H1 (cell line): ENCODE measurements around the gene SEMA4D. TPM values are rescaled to one million over a fixed set of nuclear protein-coding genes. Genes with fewer than 3 reads are reported as not detected.

ENCODE experiments used
- E2F6 ChIP-seq: IDR thresholded peaks from 2 replicates; pipeline ENCODE4 v1.6.1; 2012; ENCODE audit warnings: inconsistent platforms
- GABPA ChIP-seq: IDR thresholded peaks from 2 replicates; pipeline ENCODE4 v1.6.1; 2011; ENCODE audit warnings: mild to moderate bottlenecking, low read length, moderate library complexity, borderline replicate concordance; ENCODE audit not compliant: insufficient read depth
- RXRA ChIP-seq: IDR thresholded peaks from 2 replicates; pipeline ENCODE4 v1.6.1; 2011; ENCODE audit warnings: low read depth, mild to moderate bottlenecking, low read length, moderate library complexity; ENCODE audit not compliant: insufficient read depth
- polyA plus RNA-seq, 7 experiments: library from polyadenylated mRNA; depleted of rRNA in 3 of 7; stranded (reverse) in 5 of 7; unstranded in 2 of 7; fragments of >200 nt in 5 of 7; fragments of 200-250 nt in 2 of 7; gene quantifications; 1 replicate in 5 of 7; 2 replicates in 1 of 7; 4 replicates in 1 of 7; pipeline versions ENCODE4 v1.2.1 to v1.2.3, GENCODE V29; 2011 to 2013; ENCODE audit warnings: missing spikeins in 2 of 7, mixed read lengths in 2 of 7
- total RNA-seq: library from RNA; stranded (reverse); fragmentation: NEBNext Ultra II Directional; extraction: Animal tissue kit (Norgen Biotek cat#: 25700); gene quantifications from 2 replicates; pipeline ENCODE4 v1.2.1, GENCODE V29; 2021

SEMA4D gene
- total and polyA plus RNA-seq, 2 of the 8 experiments (the other 6 are each of a cell fraction or from before 2014, with no cell fraction given), result 21.0 to 70.4 TPM

DNA sequence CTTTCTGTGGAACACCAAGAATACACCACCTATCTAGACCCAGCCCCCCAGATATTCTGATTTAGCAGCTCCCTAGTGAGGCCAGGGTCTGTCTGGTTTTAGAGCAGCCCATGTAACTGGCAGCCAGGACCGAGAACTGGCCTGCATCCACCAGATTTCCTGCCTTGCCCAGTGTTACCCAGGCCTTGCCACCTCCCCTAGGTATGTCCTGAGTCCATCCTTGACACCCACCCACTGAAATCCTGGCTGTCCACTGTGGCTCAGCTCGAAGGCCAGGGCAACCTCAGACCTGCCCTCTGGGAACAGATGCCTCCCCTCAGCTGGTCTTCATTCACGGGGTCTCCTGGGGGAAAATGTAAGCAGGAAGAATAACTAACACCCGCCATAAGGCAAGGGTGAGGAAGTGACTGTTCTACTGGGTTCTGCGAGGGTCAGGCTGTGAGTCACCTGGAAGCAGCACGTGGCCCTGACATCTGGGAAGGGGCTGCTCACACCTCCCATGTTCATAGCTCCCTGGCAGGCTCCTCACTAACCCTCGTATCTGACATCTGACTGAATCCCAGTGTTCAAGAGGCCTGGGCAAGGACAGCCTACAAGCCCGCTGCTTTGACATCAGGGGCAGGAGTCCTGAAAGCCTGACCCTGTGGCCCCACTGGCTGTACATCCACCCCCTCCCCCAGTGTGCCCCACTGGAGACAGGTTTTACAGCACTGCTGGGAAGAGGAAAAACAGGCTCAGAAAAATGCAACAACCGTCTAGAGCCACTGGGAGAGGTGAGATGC is 72.7 kb downstream of the SEMA4D start (continued):
- TF ChIP-seq GABPA (no peak), RXRA (no peak), E2F6 (no peak)
